Measurements from ENCODE around the gene SNED1. TPM values are rescaled to one million over a fixed set of nuclear protein-coding genes. Genes with fewer than 3 reads are reported as not detected.
"Not testable (repeated sequence)": the region's sequence is repeated elsewhere in the genome, so short reads cannot be mapped to it uniquely, and the experiment has no call there.

The SNED1 gene
- total RNA-seq, 1 experiment from 2014 or later: 0.07 TPM

GRCh38 chr2:241087420-241088268, 89.2 kb downstream of the SNED1 start:
- no peak for DNase-seq (ENCODE audit: low spot score)
- in situ Hi-C loops (cut with HindIII; ENCODE audit: low sequenced_read_pairs): no loop called here

DNA sequence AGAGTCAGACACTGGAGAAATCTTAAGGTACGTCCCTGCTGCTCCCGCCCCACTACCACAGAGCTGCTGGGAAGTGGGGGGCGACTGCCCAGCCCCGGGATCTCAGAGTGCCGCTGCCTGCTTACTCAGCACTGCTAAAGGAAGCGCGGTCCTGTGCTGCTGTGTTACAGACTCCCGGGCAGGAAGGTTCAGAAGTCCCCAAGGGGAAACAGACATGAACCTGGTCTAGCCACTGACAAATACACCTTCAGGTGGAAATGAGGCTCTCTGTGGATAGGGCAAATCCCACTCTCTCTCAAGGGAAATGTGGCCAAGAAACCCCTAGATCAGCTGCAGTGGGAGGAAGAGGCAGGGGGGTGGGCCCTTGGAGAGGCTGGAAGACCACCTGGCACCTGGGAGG, 90.0 kb downstream of the SNED1 start:
- DNase-seq (ENCODE audit: low spot score): no peak
- in situ Hi-C loops (cut with HindIII; ENCODE audit: low sequenced_read_pairs): no loop called here

- DNase-seq (ENCODE audit: low spot score): no peak
- in situ Hi-C loops (cut with HindIII; ENCODE audit: low sequenced_read_pairs): no loop called here
Observed at GRCh38 chr2:241088791-241089732, 90.6 kb downstream of the SNED1 start.

DNA sequence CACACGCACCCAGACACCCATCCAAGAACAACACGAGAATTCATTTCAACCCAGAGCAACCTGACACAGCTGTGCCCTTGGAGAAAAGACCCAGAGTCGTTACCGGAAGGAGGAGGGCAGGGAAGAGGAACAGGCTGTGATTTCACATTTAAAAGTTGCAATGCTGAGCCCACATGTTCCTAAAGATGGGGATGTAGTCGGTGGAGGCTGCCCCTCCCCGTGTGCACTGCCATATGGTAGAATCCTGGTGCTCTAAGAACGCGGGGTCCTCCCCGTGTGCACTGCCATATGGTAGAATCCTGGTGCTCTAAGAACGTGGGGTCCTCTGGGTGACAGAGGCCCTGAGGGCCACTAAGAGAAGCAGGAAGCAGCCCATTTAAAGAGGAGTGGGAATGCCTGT, 92.8 kb downstream of the SNED1 start:
- in situ Hi-C loops (cut with HindIII; ENCODE audit: low sequenced_read_pairs): no loop called here
- DNase-seq (ENCODE audit: low spot score): peak; percentile 8

DNA sequence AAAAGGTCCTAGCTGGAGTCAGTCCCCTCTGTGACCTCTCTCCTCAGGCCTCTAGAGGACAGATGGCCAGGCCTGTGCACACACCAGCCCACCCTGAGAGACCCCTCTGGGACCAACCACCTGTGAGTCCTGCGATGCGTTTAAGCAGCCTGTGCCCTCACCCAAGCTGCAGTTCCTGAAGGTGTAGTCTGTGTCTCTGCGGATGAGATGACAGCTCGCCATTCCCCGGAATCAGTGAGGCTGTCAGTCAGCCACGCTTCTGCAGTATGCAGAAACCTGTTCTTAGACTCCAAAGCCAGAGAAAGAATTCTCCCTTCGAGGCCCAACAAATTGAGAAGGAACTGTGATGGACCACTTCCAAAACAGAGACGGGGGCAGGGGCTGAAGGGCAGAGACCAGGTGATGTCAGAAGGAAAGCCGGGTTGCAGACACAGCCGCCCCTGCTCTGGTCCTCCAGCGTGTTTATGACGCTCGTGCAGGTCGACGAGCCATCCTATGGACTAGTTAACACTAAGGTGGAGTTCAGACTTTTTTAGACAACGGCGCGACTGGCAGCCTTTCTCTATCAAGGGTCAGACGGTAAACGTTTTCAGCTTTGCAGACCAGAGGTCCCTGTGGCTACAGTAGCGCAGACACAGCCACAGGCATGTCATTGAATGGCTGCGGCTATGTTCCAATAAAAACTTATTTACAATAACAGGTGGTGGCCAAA, 93.5 kb downstream of the SNED1 start:
- no peak for DNase-seq (ENCODE audit: low spot score)
- in situ Hi-C loops (cut with HindIII; ENCODE audit: low sequenced_read_pairs): no loop called here

DNA sequence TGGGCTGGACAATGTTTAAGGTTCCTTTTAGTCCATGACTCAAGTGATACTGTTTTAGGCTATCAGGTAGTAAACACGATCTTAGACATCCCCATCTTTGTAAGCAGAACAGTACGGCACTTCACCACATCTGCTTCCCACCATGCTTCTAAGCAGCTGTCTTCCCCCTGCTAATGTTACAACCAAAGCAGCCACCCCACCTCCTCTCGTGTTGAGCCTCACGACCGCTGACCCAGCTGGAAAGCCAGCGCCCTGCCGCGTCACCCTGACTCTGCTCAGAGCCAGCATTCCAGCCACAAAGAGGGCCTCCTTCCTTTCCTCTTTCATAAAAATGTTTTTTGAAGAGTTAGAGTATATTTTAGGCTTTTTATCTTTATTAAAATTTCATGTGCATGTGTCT, 94.3 kb downstream of the SNED1 start:
- DNase-seq (ENCODE audit: low spot score): no peak
- in situ Hi-C loops (cut with HindIII; ENCODE audit: low sequenced_read_pairs): no loop called here

DNA sequence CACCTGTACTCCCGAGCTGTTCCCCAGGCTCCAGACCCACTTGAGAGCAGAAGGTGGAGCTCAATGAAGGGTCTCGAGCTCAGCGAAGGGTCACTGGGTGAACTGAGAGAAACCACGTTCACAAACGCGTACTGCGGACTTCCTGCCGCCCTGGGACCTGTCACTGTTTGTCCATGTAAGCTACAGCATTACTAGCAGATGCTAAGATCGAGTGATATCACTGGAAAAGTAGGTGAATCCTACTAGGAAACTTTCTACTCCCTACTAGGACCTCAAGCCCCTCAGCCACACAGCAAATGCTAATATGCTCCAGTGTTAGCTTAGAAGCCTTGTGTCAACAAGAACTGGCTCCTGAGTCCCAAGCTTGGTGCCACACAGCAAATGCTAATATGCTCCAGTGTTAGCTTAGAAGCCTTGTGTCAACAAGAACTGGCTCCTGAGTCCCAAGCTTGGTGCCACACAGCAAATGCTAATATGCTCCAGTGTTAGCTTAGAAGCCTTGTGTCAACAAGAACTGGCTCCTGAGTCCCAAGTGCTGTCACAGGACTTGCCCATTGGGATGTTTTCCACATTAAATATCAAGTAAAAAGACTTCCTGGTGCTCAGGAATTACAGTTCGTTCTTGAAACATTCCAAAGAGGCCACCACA, 94.8 kb downstream of the SNED1 start:
- DNase-seq (ENCODE audit: low spot score); in situ Hi-C loops (cut with HindIII; ENCODE audit: low sequenced_read_pairs): not testable (repeated sequence)

DNA sequence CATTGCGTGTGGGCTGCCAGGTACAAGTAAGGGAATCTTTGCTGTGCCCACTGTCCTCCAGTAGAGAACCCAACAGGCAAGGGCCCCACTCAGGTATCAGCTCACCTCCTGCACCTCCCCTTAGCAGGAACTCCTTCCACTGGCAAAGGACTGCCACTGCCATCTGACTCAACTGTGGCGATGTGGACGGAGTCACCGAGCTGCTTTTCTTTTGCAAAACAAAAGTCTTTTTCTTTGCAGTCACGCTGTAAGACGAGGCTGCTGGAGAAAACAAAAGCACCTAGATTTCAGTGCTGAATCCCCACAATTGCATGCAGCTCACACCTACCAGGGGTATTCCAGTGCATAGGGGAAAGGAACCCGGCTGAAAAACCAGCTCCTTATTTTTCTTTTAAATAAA, 95.8 kb downstream of the SNED1 start:
- DNase-seq (ENCODE audit: low spot score): no peak
- in situ Hi-C loops (cut with HindIII; ENCODE audit: low sequenced_read_pairs): no loop called here

DNA sequence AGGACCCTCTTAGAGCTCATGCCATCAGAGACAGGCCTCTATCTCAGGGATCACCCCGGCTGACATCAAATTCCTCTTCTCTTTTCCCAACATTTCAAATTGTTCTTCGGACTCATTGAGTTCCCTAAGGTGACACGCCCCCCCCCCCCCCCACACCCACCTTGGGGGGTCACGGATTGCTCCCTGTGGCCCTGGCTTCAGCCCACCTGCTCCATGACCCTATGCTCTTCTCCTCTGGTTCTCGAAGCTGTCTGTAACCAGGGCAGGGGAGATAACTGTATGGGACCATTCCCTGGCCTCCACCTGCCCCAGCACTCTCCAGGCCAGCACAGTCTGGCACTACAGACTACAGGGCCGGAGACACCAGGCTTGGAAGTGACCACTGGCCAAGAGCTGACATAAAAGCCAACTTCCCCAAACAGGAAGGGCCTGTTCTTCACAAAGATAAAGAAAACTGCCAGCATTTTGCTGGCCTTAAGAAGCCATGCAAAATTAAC, 96.6 kb downstream of the SNED1 start:
- in situ Hi-C loops (cut with HindIII; ENCODE audit: low sequenced_read_pairs): no loop called here
- no peak for DNase-seq (ENCODE audit: low spot score)

DNA sequence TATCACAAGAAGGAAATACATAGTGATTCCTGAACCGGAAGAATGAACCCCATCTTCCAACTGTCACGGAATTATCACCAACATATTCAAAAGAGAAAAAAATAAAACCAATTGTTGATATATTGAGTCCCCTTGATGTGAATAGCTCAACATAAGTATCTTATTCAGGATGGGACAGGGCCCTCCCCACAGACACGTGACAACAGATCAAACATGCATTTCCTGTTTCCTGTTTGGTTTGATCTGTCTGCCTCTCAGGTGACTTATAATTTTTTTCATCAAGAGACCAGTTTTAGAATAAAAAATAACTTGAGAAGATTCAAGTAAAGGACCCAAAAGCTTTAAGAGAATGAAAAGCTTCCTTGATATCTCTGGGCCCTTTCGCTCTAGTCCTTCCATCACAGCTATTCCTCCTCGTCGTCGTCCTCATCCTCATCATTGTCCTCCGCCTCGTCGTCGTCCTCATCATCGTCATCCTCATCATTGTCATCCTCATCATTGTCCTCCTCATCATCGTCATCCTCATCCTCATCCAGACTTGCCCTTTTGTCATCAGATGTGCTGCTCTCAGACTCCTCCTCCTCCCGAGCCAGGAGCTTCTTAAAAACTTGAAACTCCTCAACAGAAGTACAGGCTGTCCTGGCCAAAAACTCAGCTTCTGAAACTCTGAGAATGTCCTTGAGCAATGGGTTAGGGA, 97.3 kb downstream of the SNED1 start:
- in situ Hi-C loops (cut with HindIII; ENCODE audit: low sequenced_read_pairs): no loop called here

DNA sequence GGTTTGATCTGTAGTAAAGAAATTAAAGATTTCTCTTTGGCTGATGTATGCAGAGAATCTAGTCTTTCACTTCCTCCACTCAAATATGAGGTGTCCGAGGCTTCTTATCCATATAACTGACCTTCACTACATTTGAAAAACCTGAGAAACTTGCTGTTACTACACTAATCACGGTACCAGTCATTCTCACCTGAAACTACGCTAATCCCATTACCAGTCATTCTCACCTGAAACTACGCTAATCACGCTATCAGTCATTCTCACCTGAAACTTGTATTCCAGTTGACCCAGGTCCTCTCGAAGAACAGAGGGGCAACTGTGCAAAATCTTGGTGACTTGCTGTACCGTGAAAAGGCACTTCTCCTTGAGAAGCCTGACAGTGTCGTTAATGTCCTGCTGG, 98.6 kb downstream of the SNED1 start:
- in situ Hi-C loops (cut with HindIII; ENCODE audit: low sequenced_read_pairs): no loop called here
- no peak for DNase-seq (ENCODE audit: low spot score)

More for the DNA sequence above, 97.3 kb downstream of the SNED1 start:
- no peak for DNase-seq (ENCODE audit: low spot score)

DNA sequence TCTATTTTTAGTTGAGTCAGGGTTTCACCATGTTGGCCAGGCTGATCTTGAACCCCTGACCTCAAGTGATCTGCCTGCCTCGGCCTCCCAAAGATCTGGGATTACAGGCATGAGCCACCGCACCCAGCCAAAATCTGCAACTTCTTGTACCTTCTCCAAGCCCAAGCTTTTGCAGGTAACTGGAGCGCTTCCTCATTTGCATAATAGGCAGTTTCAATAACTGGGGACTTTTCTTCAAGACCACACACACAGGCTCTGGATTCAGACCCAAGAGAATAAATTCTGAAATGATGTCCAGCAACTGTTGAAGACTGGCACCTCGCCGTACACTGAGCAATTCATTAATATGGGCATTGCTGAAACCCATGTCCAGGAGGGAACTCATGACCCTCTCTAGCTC, 100.8 kb downstream of the SNED1 start:
- DNase-seq (ENCODE audit: low spot score): no peak
- in situ Hi-C loops (cut with HindIII; ENCODE audit: low sequenced_read_pairs): no loop called here

DNA sequence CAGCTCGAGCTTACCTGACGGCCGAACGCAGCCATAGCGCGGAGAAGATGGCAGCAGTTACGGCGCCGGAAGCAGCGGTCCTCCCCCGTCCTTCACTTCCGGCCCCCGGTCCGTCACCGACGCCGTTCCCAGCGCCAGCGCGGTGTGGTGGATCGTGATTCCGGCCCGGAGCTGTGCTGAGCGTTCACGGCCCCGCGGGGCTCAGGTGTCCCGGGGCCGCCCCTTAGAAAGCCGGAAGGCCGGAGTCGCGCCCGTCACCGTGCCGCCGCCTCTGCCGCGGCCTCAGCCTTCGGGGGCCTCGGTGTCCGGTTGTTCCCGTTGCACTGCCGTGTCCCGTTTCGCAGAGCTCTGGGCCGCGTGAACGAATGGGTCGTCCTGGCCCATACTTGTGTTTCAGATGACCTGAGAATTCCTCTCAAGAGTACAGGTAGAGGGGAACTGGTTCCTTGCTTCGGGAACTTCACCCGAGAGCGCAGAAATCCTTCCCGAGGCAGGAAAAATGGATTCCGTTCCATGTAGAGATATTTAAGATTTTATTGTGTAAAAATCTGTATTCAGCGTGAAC, 103.9 kb downstream of the SNED1 start, which contains the start of gene MTERF4:
Gene MTERF4, minus strand, starts transcription at position 49 of the 565 bp plus-strand sequence. Its CDS starts 14 bp downstream, at position 35.
- peak; percentile 87 for DNase-seq (ENCODE audit: low spot score)
- in situ Hi-C loops (cut with HindIII; ENCODE audit: low sequenced_read_pairs): no loop called here

DNA sequence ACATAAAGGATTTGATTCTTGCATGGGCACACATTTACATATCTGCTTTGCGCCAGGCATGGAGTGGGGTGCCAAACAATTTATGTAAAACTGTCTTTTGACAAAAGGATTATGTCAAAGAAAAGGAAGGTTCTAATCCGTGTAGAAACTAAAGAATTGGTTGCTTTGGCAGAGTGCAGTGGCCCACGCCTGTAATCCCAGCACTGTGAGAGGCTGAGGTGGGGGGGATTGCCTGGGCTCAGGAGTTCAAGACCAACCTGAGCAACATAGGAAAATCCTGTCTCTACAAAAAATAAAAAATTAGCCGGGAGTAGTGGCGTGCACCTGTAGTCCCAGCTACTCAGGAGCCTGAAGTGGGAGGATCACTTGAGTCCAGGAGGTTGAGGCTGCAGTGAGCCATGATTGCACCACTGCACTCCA, 104.8 kb downstream of the SNED1 start:
- in situ Hi-C loops (cut with HindIII; ENCODE audit: low sequenced_read_pairs): no loop called here
- DNase-seq (ENCODE audit: low spot score): no peak

DNA sequence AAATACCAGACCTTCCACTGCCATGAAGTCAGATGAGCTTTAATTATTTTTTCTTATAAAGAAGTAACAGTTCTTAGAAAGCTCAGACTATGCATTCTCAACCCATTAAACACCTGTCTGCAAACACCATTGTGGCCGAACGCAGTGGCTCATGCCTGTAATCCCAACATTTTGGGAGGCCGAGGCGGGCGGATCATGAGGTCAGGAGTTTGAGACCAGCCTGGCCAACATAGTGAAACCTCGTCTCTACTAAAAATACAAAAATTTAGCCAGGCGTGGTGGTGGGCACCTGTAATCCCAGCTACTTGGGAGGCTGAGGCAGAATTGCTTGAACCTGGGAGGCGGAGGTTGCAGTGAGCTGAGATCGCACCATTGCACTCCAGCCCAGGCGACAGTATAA, 106.2 kb downstream of the SNED1 start:
- DNase-seq (ENCODE audit: low spot score); in situ Hi-C loops (cut with HindIII; ENCODE audit: low sequenced_read_pairs): not testable (repeated sequence)

GRCh38 chr2:241105641-241106040, 107.2 kb downstream of the SNED1 start:
- DNase-seq (ENCODE audit: low spot score): no peak
- in situ Hi-C loops (cut with HindIII; ENCODE audit: low sequenced_read_pairs): no loop called here

DNA sequence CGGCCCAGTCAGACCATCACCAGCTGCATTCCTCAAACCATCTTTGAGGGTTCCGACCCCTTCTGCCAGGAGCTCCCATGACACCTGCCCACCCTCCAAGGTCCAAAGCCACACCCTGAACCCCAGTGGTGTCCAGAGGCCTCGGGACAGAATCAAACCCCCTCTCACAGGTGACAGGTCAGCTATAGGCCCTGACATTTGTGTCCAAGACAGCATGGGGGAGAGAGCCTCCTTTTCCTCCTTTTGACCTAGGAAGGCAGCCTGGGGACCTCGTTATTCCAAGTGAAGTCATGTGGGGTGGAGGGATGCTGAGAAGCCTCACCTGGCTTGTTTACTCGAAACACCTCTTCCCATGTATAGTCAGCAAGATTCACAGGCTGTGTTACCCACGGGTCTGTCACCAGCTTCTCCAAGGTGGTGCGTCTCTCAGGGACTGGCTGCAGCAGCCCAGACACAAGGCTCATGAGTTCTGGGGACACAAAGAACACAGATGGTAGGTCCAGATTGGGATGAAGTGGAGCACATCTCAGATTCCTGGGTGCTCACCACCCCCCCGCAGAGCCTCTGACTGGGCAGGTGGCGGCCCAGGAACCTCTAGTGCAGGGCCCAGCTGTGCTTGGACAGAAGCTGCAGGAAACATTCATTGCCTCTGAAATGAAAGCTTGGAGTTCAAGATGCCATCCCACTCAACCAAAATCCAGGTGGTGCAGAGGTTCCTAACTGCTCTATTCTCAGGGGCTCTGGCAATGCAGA, 108.8 kb downstream of the SNED1 start:
- no peak for DNase-seq (ENCODE audit: low spot score)

More for the DNA sequence above, 108.8 kb downstream of the SNED1 start:
- in situ Hi-C loops (cut with HindIII; ENCODE audit: low sequenced_read_pairs): no loop called here

Measured in G401 (cell line).